K562 (cell line): ENCODE results near the gene PACSIN2. TPM values are rescaled to one million over a fixed set of nuclear protein-coding genes. Genes with fewer than 3 reads are reported as not detected.

Experiments
- ATAC-seq: fragments of 200-7000 bp; cut with Tn5 transposase; 3 replicates; pipeline ENCODE4 v1.9.1; 2020; ENCODE audit warnings: moderate library complexity
- BruUV-seq: library from RNA; stranded (reverse); fragments of 400-500 nt; replicated peaks from 2 replicates; lab custom pipeline; 2021; lab: Mats Ljungman, UMichigan
- CTCF ChIA-PET: fragments of 300-600 bp; formaldehyde crosslinking; extraction: SDS; loops from one replicate; lab custom pipeline; 2021; ENCODE audit warnings: low intra/inter-chr PET ratio; lab: Yijun Ruan, JAX
- POLR2A ChIA-PET: fragments of 300-600, 350-650 bp; sonication (Branson Sonifier 250); formaldehyde crosslinking; extraction: SDS; loops from one replicate; lab custom pipeline; 2021; ENCODE audit warnings: antibody characterized with exemption, inconsistent platforms; lab: Yijun Ruan, JAX
- DNase-seq, 4 experiments: peaks; one replicate each; pipeline versions ENCODE4 v3.0.0 to v3.0.0-alpha.2; 2011 to 2018; ENCODE audit warnings: low spot score in 3 of 4, mixed read lengths in 3 of 4; ENCODE audit errors: extremely low read depth in 1 of 4
- FAIRE-seq: peaks from 2 replicates; lab custom pipeline; 2011; peaks lifted over from hg19 to GRCh38; lab: Jason Lieb, UNC
- H2AFZ ChIP-seq: 2 replicates; pipeline ENCODE4 v1.6.0; 2011; ENCODE audit warnings: low read depth, low read length, control low read depth, inconsistent platforms
- H3K27ac ChIP-seq: fragments of 200-600 bp; 3 replicates; pipeline ENCODE4 v1.8.0; 2011; ENCODE audit warnings: low read depth, mild to moderate bottlenecking, control low read depth, inconsistent platforms, low read length, moderate library complexity, mixed read lengths; ENCODE audit errors: extremely low read depth
- H3K27me3 ChIP-seq, 2 experiments: fragments of 300-600 bp in 1 of 2; 2 replicates in 1 of 2; 3 replicates in 1 of 2; pipeline versions ENCODE4 v1.6.0 to v1.8.0; 2011; ENCODE audit warnings: inconsistent platforms in 2 of 2, low read length in 2 of 2, mild to moderate bottlenecking in 1 of 2, mixed read lengths in 1 of 2, moderate library complexity in 1 of 2; ENCODE audit not compliant: control insufficient read depth in 2 of 2, insufficient read depth in 2 of 2
- H3K36me3 ChIP-seq: fragments of 300-600 bp; 3 replicates; pipeline ENCODE4 v1.8.0; 2011; ENCODE audit warnings: mild to moderate bottlenecking, low read length, inconsistent platforms; ENCODE audit not compliant: control insufficient read depth, insufficient read depth
- H3K4me1 ChIP-seq, 2 experiments: fragments of 200-600 bp in 1 of 2; replicated peaks in 1 of 2; 2 replicates in 1 of 2; 3 replicates in 1 of 2; pipeline versions ENCODE4 v1.5.1 to v1.8.0; 2011; ENCODE audit warnings: inconsistent platforms in 2 of 2, low read length in 2 of 2, mild to moderate bottlenecking in 1 of 2, mixed read lengths in 1 of 2, moderate library complexity in 1 of 2; ENCODE audit not compliant: control insufficient read depth in 2 of 2, insufficient read depth in 2 of 2
- H3K4me2 ChIP-seq: 2 replicates; pipeline ENCODE4 v1.6.1; 2011; ENCODE audit warnings: low read length, control low read depth, inconsistent platforms, mixed read lengths; ENCODE audit not compliant: insufficient read depth
- H3K4me3 ChIP-seq: fragments of 200-600 bp; sonication (generic), shearing (Covaris generic); 2 replicates; pipeline ENCODE4 v1.5.1; 2016; ENCODE audit warnings: control low read depth, inconsistent platforms
- H3K79me2 ChIP-seq: fragments of 200-600 bp; 3 replicates; pipeline ENCODE4 v1.8.0; 2011; ENCODE audit warnings: low read length, inconsistent platforms; ENCODE audit not compliant: control insufficient read depth, insufficient read depth
- H3K9ac ChIP-seq, 2 experiments: 2 replicates each; pipeline versions ENCODE4 v1.6.0 to v1.6.1; 2011; ENCODE audit warnings: low read depth in 2 of 2, low read length in 2 of 2, control low read depth in 1 of 2, inconsistent platforms in 1 of 2, mild to moderate bottlenecking in 1 of 2, mixed read lengths in 1 of 2; ENCODE audit not compliant: insufficient read depth in 1 of 2
- H3K9me1 ChIP-seq: one replicate; pipeline ENCODE4 v1.6.0; 2011; ENCODE audit warnings: inconsistent platforms, mild to moderate bottlenecking, low read length, moderate library complexity; ENCODE audit not compliant: control insufficient read depth, insufficient read depth
- H3K9me3 ChIP-seq: replicated peaks from 2 replicates; pipeline ENCODE4 v1.5.1; 2011; ENCODE audit warnings: low read depth, low read length, inconsistent platforms; ENCODE audit not compliant: control insufficient read depth, insufficient read depth
- H4K20me1 ChIP-seq: replicated peaks from 2 replicates; pipeline ENCODE4 v1.6.1; 2011; ENCODE audit warnings: low read length, inconsistent platforms, mixed read lengths; ENCODE audit not compliant: control insufficient read depth, insufficient read depth
- BCOR ChIP-seq: fragments of 450-650 bp; IDR thresholded peaks from 2 replicates; pipeline ENCODE4 v1.6.1; 2016
- CLOCK ChIP-seq: fragments of 250-450 bp; sonication (Bioruptor Pico); IDR thresholded peaks from 2 replicates; pipeline ENCODE4 v1.4.0; 2020; ENCODE audit warnings: mild to moderate bottlenecking, moderate library complexity, borderline replicate concordance
- JUNB ChIP-seq: fragments of 450-650 bp; formaldehyde crosslinking; conservative IDR thresholded peaks from 2 replicates; pipeline ENCODE4 v1.4.0; 2020; ENCODE audit warnings: mild to moderate bottlenecking
- STAG1 ChIP-seq: sonication (generic); formaldehyde crosslinking; IDR thresholded peaks from 2 replicates; pipeline ENCODE4 v1.5.0; 2020; ENCODE audit warnings: missing genetic modification reagents, borderline replicate concordance
- STAT5A ChIP-seq: IDR thresholded peaks from 2 replicates; pipeline ENCODE4 v1.6.1; 2012; ENCODE audit warnings: low read length, inconsistent platforms, borderline replicate concordance
- ZBTB43 ChIP-seq: sonication (generic); formaldehyde crosslinking; IDR thresholded peaks from 2 replicates; pipeline ENCODE4 v1.8.0; 2023; ENCODE audit warnings: mild to moderate bottlenecking, missing genetic modification reagents
- ZNF41 ChIP-seq: fragments of 250-450 bp; sonication (Bioruptor Pico); conservative IDR thresholded peaks from 2 replicates; pipeline ENCODE4 v1.4.0; 2020; ENCODE audit warnings: mild to moderate bottlenecking
- ZNF764 ChIP-seq: fragments of 250-450 bp; sonication (Bioruptor Pico); IDR thresholded peaks from 2 replicates; pipeline ENCODE4 v1.4.0; 2020; ENCODE audit warnings: low read depth, mild to moderate bottlenecking, moderate library complexity
- WGBS: fragments of 100-300 bp; shearing (Covaris generic); methylation state at CpG from one replicate; pipeline ENCODE4 v1.1.6; 2016; ENCODE audit warnings: low coverage, mixed read lengths; ENCODE audit not compliant: insufficient coverage; ENCODE audit errors: missing lambda C conversion rate; 5-methylcytosine and 5-hydroxymethylcytosine counted together
- in situ Hi-C: fragments of 300-500 bp; cut with MboI; formaldehyde crosslinking; loops from 4 replicates; pipeline ENCODE4 v1.15.0; 2018; ENCODE audit warnings: inconsistent platforms, mixed read lengths
- intact Hi-C: fragments of 100-400 bp; cut with micrococcal nuclease; formaldehyde crosslinking; loops from 2 replicates; pipeline ENCODE4 v1.14.2; 2022
- polyA plus RNA-seq, 8 experiments: library from polyadenylated mRNA; depleted of rRNA in 4 of 8; stranded (reverse) in 5 of 8; unstranded in 3 of 8; fragments of >200 nt; fragmentation: Nextera tagmentation in 2 of 8; fragmentation: Illumina TruSeq in 1 of 8; extraction: Ambion mirVana in 2 of 8; extraction: Trizol in 1 of 8; gene quantifications; 2 replicates each; pipeline versions ENCODE4 v1.2.1 to v1.2.3, GENCODE V29; 2011 to 2014; ENCODE audit warnings: inconsistent platforms in 1 of 8, missing spikeins in 1 of 8
- total RNA-seq, 7 experiments: library from RNA; depleted of rRNA in 6 of 7; stranded (reverse); fragments of >200 nt in 6 of 7; fragmentation: Illumina TruSeq in 2 of 7; extraction: Trizol in 2 of 7; gene quantifications; 2 replicates each; pipeline versions ENCODE4 v1.2.1 to v1.2.3, GENCODE V29; 2011 to 2021; ENCODE audit warnings: low replicate concordance in 1 of 7
- TF ChIP-seq, protein P1 (sequence below): fragments of 250-450 bp; sonication (Bioruptor Pico); IDR thresholded peaks from 2 replicates; pipeline ENCODE4 v1.8.0; 2022; ENCODE audit warnings: moderate library complexity, mild to moderate bottlenecking, inconsistent platforms
- TF ChIP-seq, protein P2 (sequence below): fragments of 250-450 bp; sonication (Bioruptor Pico); IDR thresholded peaks from 2 replicates; pipeline ENCODE4 v1.8.0; 2022; ENCODE audit warnings: moderate library complexity, mild to moderate bottlenecking, inconsistent platforms
- TF ChIP-seq, protein P3 (sequence below): fragments of 250-450 bp; sonication (Bioruptor Pico); IDR thresholded peaks from 2 replicates; pipeline ENCODE4 v1.8.0; 2021; ENCODE audit warnings: moderate library complexity, mild to moderate bottlenecking, inconsistent platforms

Gene PACSIN2
- total and polyA plus RNA-seq, 9 of the 15 experiments (the other 6 are each of a cell fraction or from before 2014, with no cell fraction given) = 0.45 to 45.1 (median 23.9) TPM

DNA sequence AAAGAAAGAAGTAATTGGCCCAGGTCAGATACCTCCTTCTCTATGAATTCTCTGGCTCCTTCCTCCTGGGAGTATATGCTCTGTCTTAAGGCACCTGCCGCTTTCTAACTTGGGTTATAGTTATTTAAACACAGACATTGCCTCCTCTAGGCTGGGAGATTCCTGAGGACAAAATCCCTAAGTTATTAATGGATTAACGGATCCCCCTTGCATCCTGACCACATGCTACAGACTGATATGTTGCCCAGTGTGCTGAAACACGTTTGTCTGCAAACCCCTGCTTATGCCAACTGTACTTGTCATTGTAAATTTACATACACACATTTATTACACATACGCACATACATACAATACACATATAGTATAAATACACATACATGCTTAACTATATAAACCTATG lies 35.3 kb downstream of the PACSIN2 start:
- Histone ChIP-seq H3K27ac (no peak overlapping the region), H3K9me3 (no peaks in the 10 kb centered on the region), H2AFZ (no peak overlapping the region), H3K79me2 (peaks cover 27% of the 10 kb centered on the region), H3K9ac (no peak overlapping the region), H3K36me3 (no peaks in the 10 kb centered on the region), H3K4me3 (no peak overlapping the region), H3K27me3 (no peaks in the 10 kb centered on the region), H3K9me1 (no peaks in the 10 kb centered on the region), H3K4me1 (peaks cover 4 to 12% of the 10 kb centered on the region in 2 experiments), H4K20me1 (peaks cover 4% of the 10 kb centered on the region; the same call in 1 of the 2 replicates), H3K4me2 (no peak overlapping the region)
- no peak for FAIRE-seq
- BruUV-seq = no TSS peak
- in situ Hi-C loops = no loop called here
- ChIA-PET CTCF (no interaction called here), POLR2A (no interaction called here)
- WGBS = 83% methylated on average over 4 of the region's 4 CpGs
- no peak for ATAC-seq
- intact Hi-C loops = loop anchor here (10.0 kb wide), 1 partner anchor 55 kb away; no protein-coding TSS in a partner anchor
- no peak for DNase-seq
- TF ChIP-seq, protein P1, sequence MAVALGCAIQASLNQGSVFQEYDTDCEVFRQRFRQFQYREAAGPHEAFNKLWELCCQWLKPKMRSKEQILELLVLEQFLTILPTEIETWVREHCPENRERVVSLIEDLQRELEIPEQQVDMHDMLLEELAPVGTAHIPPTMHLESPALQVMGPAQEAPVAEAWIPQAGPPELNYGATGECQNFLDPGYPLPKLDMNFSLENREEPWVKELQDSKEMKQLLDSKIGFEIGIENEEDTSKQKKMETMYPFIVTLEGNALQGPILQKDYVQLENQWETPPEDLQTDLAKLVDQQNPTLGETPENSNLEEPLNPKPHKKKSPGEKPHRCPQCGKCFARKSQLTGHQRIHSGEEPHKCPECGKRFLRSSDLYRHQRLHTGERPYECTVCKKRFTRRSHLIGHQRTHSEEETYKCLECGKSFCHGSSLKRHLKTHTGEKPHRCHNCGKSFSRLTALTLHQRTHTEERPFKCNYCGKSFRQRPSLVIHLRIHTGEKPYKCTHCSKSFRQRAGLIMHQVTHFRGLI (CRISPR knock-in tag) = no peak
- TF ChIP-seq STAT5A = no peak
- TF ChIP-seq JUNB = no peak
- TF ChIP-seq CLOCK (CRISPR knock-in tag) = no peak
- no peak for TF ChIP-seq ZNF41 (CRISPR knock-in tag)
- no peak for TF ChIP-seq BCOR
- TF ChIP-seq ZBTB43 = no peak
- TF ChIP-seq, protein P2, sequence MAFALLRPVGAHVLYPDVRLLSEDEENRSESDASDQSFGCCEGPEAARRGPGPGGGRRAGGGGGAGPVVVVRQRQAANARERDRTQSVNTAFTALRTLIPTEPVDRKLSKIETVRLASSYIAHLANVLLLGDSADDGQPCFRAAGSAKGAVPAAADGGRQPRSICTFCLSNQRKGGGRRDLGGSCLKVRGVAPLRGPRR (CRISPR knock-in tag) = no peak
- no peak for TF ChIP-seq STAG1
- TF ChIP-seq ZNF764 (CRISPR knock-in tag) = no peak
- TF ChIP-seq, protein P3, sequence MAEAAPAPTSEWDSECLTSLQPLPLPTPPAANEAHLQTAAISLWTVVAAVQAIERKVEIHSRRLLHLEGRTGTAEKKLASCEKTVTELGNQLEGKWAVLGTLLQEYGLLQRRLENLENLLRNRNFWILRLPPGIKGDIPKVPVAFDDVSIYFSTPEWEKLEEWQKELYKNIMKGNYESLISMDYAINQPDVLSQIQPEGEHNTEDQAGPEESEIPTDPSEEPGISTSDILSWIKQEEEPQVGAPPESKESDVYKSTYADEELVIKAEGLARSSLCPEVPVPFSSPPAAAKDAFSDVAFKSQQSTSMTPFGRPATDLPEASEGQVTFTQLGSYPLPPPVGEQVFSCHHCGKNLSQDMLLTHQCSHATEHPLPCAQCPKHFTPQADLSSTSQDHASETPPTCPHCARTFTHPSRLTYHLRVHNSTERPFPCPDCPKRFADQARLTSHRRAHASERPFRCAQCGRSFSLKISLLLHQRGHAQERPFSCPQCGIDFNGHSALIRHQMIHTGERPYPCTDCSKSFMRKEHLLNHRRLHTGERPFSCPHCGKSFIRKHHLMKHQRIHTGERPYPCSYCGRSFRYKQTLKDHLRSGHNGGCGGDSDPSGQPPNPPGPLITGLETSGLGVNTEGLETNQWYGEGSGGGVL (CRISPR knock-in tag) = no peak
